Neural progenitor cell (in vitro differentiated cells): ENCODE data around the gene TBC1D2B.

Source experiments
- CTCF ChIP-seq: fragments of 200-600 bp; sonication (generic); IDR thresholded peaks from 2 replicates; pipeline ENCODE4 v1.5.1; 2017; ENCODE audit warnings: antibody characterized with exemption, mild to moderate bottlenecking
- EZH2 ChIP-seq: fragments of 200-600 bp; sonication (generic); IDR thresholded peaks from 2 replicates; pipeline ENCODE4 v1.6.1; 2017; ENCODE audit warnings: antibody characterized with exemption, mild to moderate bottlenecking, moderate library complexity
- EZH2phosphoT487 ChIP-seq: fragments of 200-600 bp; sonication (generic); IDR thresholded peaks from 2 replicates; pipeline ENCODE4 v1.6.1; 2017; ENCODE audit warnings: antibody characterized with exemption

GRCh38 chr15:78072080-78072892 lies 5.2 kb downstream of the TBC1D2B start:
- no peak for TF ChIP-seq CTCF
- TF ChIP-seq EZH2phosphoT487, result no peak
- TF ChIP-seq EZH2, result no peak
